Central memory CD8-positive, alpha-beta T cell (primary cell): ENCODE results near the gene ABHD17B.

Experiments
- ATAC-seq: fragments of 150-1000 bp; cut with Tn5 transposase; replicated peaks from 2 replicates; pipeline ENCODE4 v1.10.0; 2022; ENCODE audit warnings: mild to moderate bottlenecking, moderate FRiP score, moderate number of reproducible peaks; ENCODE audit not compliant: poor library complexity, severe bottlenecking; ENCODE audit errors: extremely low read depth
- DNase-seq, 2 donors: peaks; one replicate each; pipeline ENCODE4 v3.0.0; 2021; ENCODE audit warnings: low spot score in 2 of 2
- H3K27ac Mint-ChIP-seq: one replicate; pipeline ENCODE4 v1.8.0; 2022; ENCODE audit warnings: low read depth, mild to moderate bottlenecking, moderate library complexity, mixed read lengths
- H3K27me3 Mint-ChIP-seq: one replicate; pipeline ENCODE4 v1.8.0; 2022; ENCODE audit warnings: mixed read lengths
- H3K36me3 Mint-ChIP-seq: one replicate; pipeline ENCODE4 v1.8.0; 2022; ENCODE audit warnings: mild to moderate bottlenecking, moderate library complexity, mixed read lengths; ENCODE audit not compliant: insufficient read depth
- H3K4me1 Mint-ChIP-seq: one replicate; pipeline ENCODE4 v1.8.0; 2022; ENCODE audit warnings: mixed read lengths
- H3K4me3 Mint-ChIP-seq: one replicate; pipeline ENCODE4 v1.8.0; 2022; ENCODE audit warnings: mild to moderate bottlenecking, moderate library complexity, mixed read lengths
- H3K9me3 Mint-ChIP-seq: one replicate; pipeline ENCODE4 v1.8.0; 2022; ENCODE audit warnings: mixed read lengths

ABHD17B gene

GRCh38 chr9:71886015-71886414, 25.0 kb downstream of the ABHD17B start:
- Mint-ChIP-seq H3K4me1 (peaks cover 42% of the 10 kb centered on the region), H3K36me3 (no peaks in the 10 kb centered on the region), H3K4me3 (no peak overlapping the region), H3K27me3 (no peaks in the 10 kb centered on the region), H3K9me3 (peaks cover 16% of the 10 kb centered on the region), H3K27ac (peak overlapping the region; percentile 71)
- DNase-seq (no peak), ATAC-seq (no peak)

- Mint-ChIP-seq H3K4me3 (no peak overlapping the region), H3K4me1 (peaks cover 46% of the 10 kb centered on the region), H3K27me3 (no peaks in the 10 kb centered on the region), H3K27ac (peak overlapping the region; percentile 71), H3K9me3 (peaks cover 16% of the 10 kb centered on the region), H3K36me3 (no peaks in the 10 kb centered on the region)
- ATAC-seq = no peak
- DNase-seq = no peak
Measured at GRCh38 chr9:71885467-71885866, 25.5 kb downstream of the ABHD17B start.

- ATAC-seq (no peak), DNase-seq (no peak)
- Mint-ChIP-seq H3K27ac (no peak overlapping the region), H3K9me3 (peaks cover 26% of the 10 kb centered on the region), H3K4me3 (no peak overlapping the region), H3K36me3 (no peaks in the 10 kb centered on the region), H3K27me3 (no peaks in the 10 kb centered on the region), H3K4me1 (peaks cover 46% of the 10 kb centered on the region)
Measured at GRCh38 chr9:71884005-71884404, 27.0 kb downstream of the ABHD17B start.

- Mint-ChIP-seq H3K9me3 (peaks cover 34% of the 10 kb centered on the region), H3K27ac (peak overlapping the region; percentile 11), H3K27me3 (no peaks in the 10 kb centered on the region), H3K4me3 (no peak overlapping the region), H3K36me3 (no peaks in the 10 kb centered on the region), H3K4me1 (peaks cover 37% of the 10 kb centered on the region)
- DNase-seq = no peak
- no peak for ATAC-seq
Measured at GRCh38 chr9:71879644-71880174, 31.3 kb downstream of the ABHD17B start.

- DNase-seq (no peak), ATAC-seq (no peak)
- Mint-ChIP-seq H3K27ac (peak overlapping the region; percentile 11), H3K27me3 (no peaks in the 10 kb centered on the region), H3K4me1 (peaks cover 37% of the 10 kb centered on the region), H3K4me3 (no peak overlapping the region), H3K36me3 (no peaks in the 10 kb centered on the region), H3K9me3 (peaks cover 24% of the 10 kb centered on the region)
Measured at GRCh38 chr9:71878327-71879274, 32.4 kb downstream of the ABHD17B start.

- Mint-ChIP-seq H3K27me3 (no peaks in the 10 kb centered on the region), H3K9me3 (peaks cover 18% of the 10 kb centered on the region), H3K4me3 (no peak overlapping the region), H3K27ac (no peak overlapping the region), H3K36me3 (no peaks in the 10 kb centered on the region), H3K4me1 (peaks cover 32% of the 10 kb centered on the region)
- DNase-seq = no peak
- ATAC-seq = no peak
Measured at GRCh38 chr9:71876829-71877228, 34.2 kb downstream of the ABHD17B start.

GRCh38 chr9:71876106-71876505, 34.9 kb downstream of the ABHD17B start:
- no peaks in the 10 kb centered on the region for H3K27me3 Mint-ChIP-seq
- H3K4me1 Mint-ChIP-seq = peaks cover 27% of the 10 kb centered on the region
- no peaks in the 10 kb centered on the region for H3K36me3 Mint-ChIP-seq

GRCh38 chr9:71875345-71875744, 35.6 kb downstream of the ABHD17B start:
- Mint-ChIP-seq H3K9me3 (peaks cover 18% of the 10 kb centered on the region), H3K27me3 (no peaks in the 10 kb centered on the region), H3K4me1 (peaks cover 22% of the 10 kb centered on the region), H3K4me3 (no peak overlapping the region), H3K36me3 (no peaks in the 10 kb centered on the region), H3K27ac (no peak overlapping the region)
- DNase-seq (no peak), ATAC-seq (no peak)

More at GRCh38 chr9:71876106-71876505, 34.9 kb downstream of the ABHD17B start:
- DNase-seq (no peak), ATAC-seq (no peak)
- Mint-ChIP-seq H3K4me3 (no peak overlapping the region), H3K9me3 (peaks cover 18% of the 10 kb centered on the region), H3K27ac (no peak overlapping the region)

GRCh38 chr9:71863631-71864030, 47.4 kb downstream of the ABHD17B start:
- Mint-ChIP-seq H3K9me3 (peaks cover 7% of the 10 kb centered on the region), H3K27ac (no peak overlapping the region), H3K4me1 (no peaks in the 10 kb centered on the region), H3K36me3 (peaks cover 5% of the 10 kb centered on the region), H3K27me3 (no peaks in the 10 kb centered on the region), H3K4me3 (no peak overlapping the region)
- ATAC-seq = no peak
- no peak for DNase-seq

- no peak overlapping the region for H3K27ac Mint-ChIP-seq
- no peaks in the 10 kb centered on the region for H3K4me1 Mint-ChIP-seq
- H3K36me3 Mint-ChIP-seq = peaks cover 4% of the 10 kb centered on the region
- H3K4me3 Mint-ChIP-seq = no peak overlapping the region
- H3K27me3 Mint-ChIP-seq = no peaks in the 10 kb centered on the region
- DNase-seq (no peak), ATAC-seq (no peak)
- peaks cover 7% of the 10 kb centered on the region for H3K9me3 Mint-ChIP-seq
Measured at GRCh38 chr9:71861618-71862017, 49.4 kb downstream of the ABHD17B start.

- DNase-seq (no peak), ATAC-seq (no peak)
- Mint-ChIP-seq H3K27ac (no peak overlapping the region), H3K9me3 (peaks cover 7% of the 10 kb centered on the region), H3K27me3 (no peaks in the 10 kb centered on the region), H3K4me3 (no peak overlapping the region), H3K4me1 (no peaks in the 10 kb centered on the region), H3K36me3 (peaks cover 4% of the 10 kb centered on the region)
Measured at GRCh38 chr9:71859939-71860338, 51.1 kb downstream of the ABHD17B start.

- Mint-ChIP-seq H3K9me3 (peaks cover 7% of the 10 kb centered on the region), H3K4me1 (no peaks in the 10 kb centered on the region), H3K27ac (no peak overlapping the region), H3K27me3 (no peaks in the 10 kb centered on the region), H3K36me3 (peaks cover 4% of the 10 kb centered on the region), H3K4me3 (no peak overlapping the region)
- no peak for ATAC-seq
- DNase-seq = no peak
Measured at GRCh38 chr9:71858812-71859211, 52.2 kb downstream of the ABHD17B start.
